Neural cell (in vitro differentiated cells): ENCODE data around the gene LRRC57. TPM values are rescaled to one million over a fixed set of nuclear protein-coding genes. Genes with fewer than 3 reads are reported as not detected.

Experiments
- H2AFZ ChIP-seq: fragments of 200-600, 300-800 bp; sonication (generic), shearing (Covaris generic); 2 replicates; pipeline ENCODE4 v1.6.0; 2014; ENCODE audit warnings: low read depth, mild to moderate bottlenecking, antibody characterized with exemption, low read length, moderate library complexity
- H3F3A ChIP-seq: fragments of 200-600 bp; shearing (Covaris generic); 2 replicates; pipeline ENCODE4 v1.6.1; 2016; ENCODE audit warnings: mild to moderate bottlenecking, moderate library complexity, mixed read lengths, antibody characterized with exemption, low read length; ENCODE audit not compliant: insufficient read depth, poor library complexity, severe bottlenecking
- H3K27ac ChIP-seq: fragments of 200-600, 300-800 bp; sonication (generic), shearing (Covaris generic); 2 replicates; pipeline ENCODE4 v1.5.1; 2014; ENCODE audit warnings: mild to moderate bottlenecking, low read length, moderate library complexity
- H3K27me3 ChIP-seq: fragments of 300-800, 200-600 bp; sonication (generic), shearing (Covaris generic); 2 replicates; pipeline ENCODE4 v1.6.0; 2014; ENCODE audit warnings: mild to moderate bottlenecking, low read depth, low read length, moderate library complexity; ENCODE audit not compliant: insufficient read depth
- H3K36me3 ChIP-seq: fragments of 300-800, 200-600 bp; sonication (generic), shearing (Covaris generic); 2 replicates; pipeline ENCODE4 v1.5.1; 2014; ENCODE audit warnings: mild to moderate bottlenecking, antibody characterized with exemption, low read length, moderate library complexity; ENCODE audit not compliant: insufficient read depth
- H3K4me2 ChIP-seq: fragments of 300-800, 200-600 bp; sonication (generic), shearing (Covaris generic); 2 replicates; pipeline ENCODE4 v1.6.0; 2014; ENCODE audit warnings: mild to moderate bottlenecking, low read length
- H3K4me3 ChIP-seq: fragments of 300-800, 200-600 bp; sonication (generic), shearing (Covaris generic); 2 replicates; pipeline ENCODE4 v1.5.1; 2014; ENCODE audit warnings: mild to moderate bottlenecking, low read length, moderate library complexity
- H3K79me2 ChIP-seq: fragments of 200-600 bp; shearing (Covaris generic); replicated peaks from 2 replicates; pipeline ENCODE4 v1.6.0; 2014; ENCODE audit warnings: mild to moderate bottlenecking, low read length, moderate library complexity; ENCODE audit not compliant: insufficient read depth
- H3K9ac ChIP-seq: fragments of 300-800, 200-600 bp; sonication (generic), shearing (Covaris generic); 2 replicates; pipeline ENCODE4 v1.6.1; 2016; ENCODE audit warnings: mild to moderate bottlenecking, low read length, mixed read lengths
- H3K9me2 ChIP-seq: fragments of 200-600 bp; shearing (Covaris generic); 2 replicates; pipeline ENCODE4 v1.6.1; 2016; ENCODE audit warnings: mild to moderate bottlenecking, low read length, mixed read lengths; ENCODE audit not compliant: insufficient read depth
- H3K9me3 ChIP-seq: fragments of 200-600, 300-800 bp; sonication (generic), shearing (Covaris generic); 2 replicates; pipeline ENCODE4 v1.6.1; 2016; ENCODE audit warnings: mild to moderate bottlenecking, mixed run types, low read length, moderate library complexity, mixed read lengths
- H4K20me1 ChIP-seq: fragments of 200-600 bp; shearing (Covaris generic); 2 replicates; pipeline ENCODE4 v1.6.1; 2016; ENCODE audit warnings: mild to moderate bottlenecking, mixed run types; ENCODE audit not compliant: insufficient read depth
- CTCF ChIP-seq: fragments of 450-650 bp; IDR thresholded peaks from 2 replicates; pipeline ENCODE4 v1.5.1; 2014; ENCODE audit warnings: antibody characterized with exemption, mild to moderate bottlenecking, moderate library complexity; ENCODE audit not compliant: poor library complexity, severe bottlenecking
- EP300 ChIP-seq: fragments of 450-650 bp; conservative IDR thresholded peaks from 2 replicates; pipeline ENCODE4 v1.6.1; 2014; ENCODE audit warnings: antibody characterized with exemption, mild to moderate bottlenecking, moderate library complexity; ENCODE audit not compliant: poor library complexity, severe bottlenecking
- EZH2 ChIP-seq: fragments of 200-600, 300-800 bp; shearing (Covaris generic), sonication (generic); IDR thresholded peaks from 2 replicates; pipeline ENCODE4 v1.6.1; 2014; ENCODE audit warnings: antibody characterized with exemption, low read length, borderline replicate concordance, mild to moderate bottlenecking; ENCODE audit not compliant: insufficient read depth, poor library complexity, severe bottlenecking
- MXI1 ChIP-seq: fragments of 450-650 bp; conservative IDR thresholded peaks from 2 replicates; pipeline ENCODE4 v1.6.1; 2014; ENCODE audit warnings: antibody characterized with exemption, mild to moderate bottlenecking; ENCODE audit not compliant: poor library complexity, severe bottlenecking
- POLR2AphosphoS5 ChIP-seq: IDR thresholded peaks from 2 replicates; pipeline ENCODE4 v1.6.1; 2012
- RAD21 ChIP-seq: fragments of 450-650 bp; conservative IDR thresholded peaks from 2 replicates; pipeline ENCODE4 v1.6.1; 2014; ENCODE audit warnings: antibody characterized with exemption, mild to moderate bottlenecking, moderate library complexity
- REST ChIP-seq: IDR thresholded peaks from 2 replicates; pipeline ENCODE4 v1.6.1; 2012; ENCODE audit warnings: borderline replicate concordance
- SMC3 ChIP-seq: fragments of 450-650 bp; conservative IDR thresholded peaks from 2 replicates; pipeline ENCODE4 v1.6.1; 2014; ENCODE audit warnings: antibody characterized with exemption, mild to moderate bottlenecking, moderate library complexity; ENCODE audit not compliant: poor library complexity
- TAF1 ChIP-seq: IDR thresholded peaks from 2 replicates; pipeline ENCODE4 v1.6.1; 2012; ENCODE audit warnings: low read depth
- polyA plus RNA-seq: library from polyadenylated mRNA; depleted of rRNA; stranded (reverse); fragments of >200 nt; gene quantifications from 2 replicates; pipeline ENCODE4 v1.2.3, GENCODE V29; 2014

Gene LRRC57
- polyA plus RNA-seq, 1 donor from 2014 or later, result 8.4 TPM

- Histone ChIP-seq H4K20me1 (no peaks in the 10 kb centered on the region), H3K4me3 (no peak overlapping the region), H3K79me2 (no peaks in the 10 kb centered on the region), H3K9ac (no peak overlapping the region), H3K36me3 (no peaks in the 10 kb centered on the region), H3K27me3 (no peaks in the 10 kb centered on the region), H3K9me2 (no peaks in the 10 kb centered on the region), H2AFZ (no peak overlapping the region), H3K4me2 (no peak overlapping the region), H3K9me3 (no peaks in the 10 kb centered on the region), H3K27ac (no peak overlapping the region), H3F3A (no peaks in the 10 kb centered on the region)
- no peak for TF ChIP-seq POLR2AphosphoS5
- TF ChIP-seq EP300, result no peak
- no peak for TF ChIP-seq RAD21
- no peak for TF ChIP-seq TAF1
- TF ChIP-seq CTCF, result no peak
- no peak for TF ChIP-seq EZH2
- TF ChIP-seq MXI1, result no peak
- TF ChIP-seq REST, result no peak
- no peak for TF ChIP-seq SMC3
Measured at GRCh38 chr15:42502477-42502876, 46.1 kb downstream of the LRRC57 start.

- H4K20me1 ChIP-seq, result no peaks in the 10 kb centered on the region
- H3K4me3 ChIP-seq, result no peak overlapping the region
- no peaks in the 10 kb centered on the region for H3K36me3 ChIP-seq
- no peaks in the 10 kb centered on the region for H3K27me3 ChIP-seq
- H3K79me2 ChIP-seq, result peaks cover 6% of the 10 kb centered on the region
- H3K9me3 ChIP-seq, result no peaks in the 10 kb centered on the region
- H3F3A ChIP-seq, result no peaks in the 10 kb centered on the region
- no peak overlapping the region for H3K4me2 ChIP-seq
- no peak overlapping the region for H3K27ac ChIP-seq
- H2AFZ ChIP-seq, result no peak overlapping the region
- H3K9ac ChIP-seq, result no peak overlapping the region
- H3K9me2 ChIP-seq, result no peaks in the 10 kb centered on the region
- TF ChIP-seq RAD21 (no peak), SMC3 (no peak), CTCF (no peak), EP300 (no peak), POLR2AphosphoS5 (no peak), EZH2 (no peak), MXI1 (no peak), TAF1 (no peak), REST (no peak)
Measured at GRCh38 chr15:42499858-42500609, 48.6 kb downstream of the LRRC57 start.
